Progenitor cell of endocrine pancreas (in vitro differentiated cells): ENCODE data around the gene JPH4. TPM values are rescaled to one million over a fixed set of nuclear protein-coding genes. Genes with fewer than 3 reads are reported as not detected.

Experiments
- DNase-seq: peaks from one replicate; pipeline ENCODE4 v3.0.0; 2021; ENCODE audit warnings: low spot score; ENCODE audit not compliant: unreplicated experiment
- H3K27ac Mint-ChIP-seq: 2 replicates; pipeline ENCODE4 v1.8.0; 2021; ENCODE audit warnings: mild to moderate bottlenecking, moderate library complexity, mixed read lengths
- H3K27me3 Mint-ChIP-seq: 2 replicates; pipeline ENCODE4 v1.8.0; 2021; ENCODE audit warnings: mixed read lengths
- H3K36me3 Mint-ChIP-seq: 2 replicates; pipeline ENCODE4 v1.8.0; 2022; ENCODE audit warnings: mixed read lengths; ENCODE audit not compliant: insufficient read depth
- H3K4me1 Mint-ChIP-seq: 2 replicates; pipeline ENCODE4 v1.8.0; 2021; ENCODE audit warnings: low read depth, mixed read lengths
- H3K4me3 Mint-ChIP-seq: 2 replicates; pipeline ENCODE4 v1.8.0; 2021; ENCODE audit warnings: low read depth, mild to moderate bottlenecking, moderate library complexity, mixed read lengths
- H3K9me3 Mint-ChIP-seq: 2 replicates; pipeline ENCODE4 v1.8.0; 2021; ENCODE audit warnings: low read depth, mixed read lengths
- total RNA-seq: library from RNA; stranded (reverse); gene quantifications from 2 replicates; pipeline ENCODE4 v1.2.1, GENCODE V29; 2021
- TF ChIP-seq, protein P1 (sequence below): fragments of 200-600 bp; sonication (generic); IDR thresholded peaks from one replicate; pipeline ENCODE4 v1.5.0; 2021; ENCODE audit warnings: antibody characterized with exemption, mild to moderate bottlenecking; ENCODE audit not compliant: unreplicated experiment

JPH4 gene
- total RNA-seq, 1 donor from 2014 or later, result not detected

DNA sequence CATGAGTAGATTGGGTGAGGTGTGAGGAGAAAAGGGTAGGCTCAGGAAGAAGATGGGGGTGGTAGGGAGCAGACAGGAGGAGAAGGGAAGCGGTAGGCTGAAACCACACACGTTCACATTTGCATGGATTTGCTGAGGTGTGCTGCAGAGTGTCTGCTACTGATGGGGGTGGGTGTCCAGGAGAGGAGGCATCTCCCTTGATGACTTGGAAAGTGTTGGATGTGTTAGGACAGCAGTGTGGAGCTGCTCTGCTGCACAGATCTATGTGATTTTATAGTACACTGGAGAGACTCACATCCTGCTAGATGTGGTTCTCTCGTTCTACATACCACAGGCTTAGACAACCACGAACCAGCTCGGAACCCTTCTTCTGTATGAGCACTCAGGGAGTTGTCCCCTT is 36.3 kb downstream of the JPH4 start:
- Mint-ChIP-seq H3K9me3 (no peaks in the 10 kb centered on the region), H3K27ac (no peak overlapping the region), H3K4me3 (no peak overlapping the region), H3K4me1 (peaks cover 30% of the 10 kb centered on the region), H3K27me3 (no peaks in the 10 kb centered on the region), H3K36me3 (peaks cover 2% of the 10 kb centered on the region)
- TF ChIP-seq, protein P1, sequence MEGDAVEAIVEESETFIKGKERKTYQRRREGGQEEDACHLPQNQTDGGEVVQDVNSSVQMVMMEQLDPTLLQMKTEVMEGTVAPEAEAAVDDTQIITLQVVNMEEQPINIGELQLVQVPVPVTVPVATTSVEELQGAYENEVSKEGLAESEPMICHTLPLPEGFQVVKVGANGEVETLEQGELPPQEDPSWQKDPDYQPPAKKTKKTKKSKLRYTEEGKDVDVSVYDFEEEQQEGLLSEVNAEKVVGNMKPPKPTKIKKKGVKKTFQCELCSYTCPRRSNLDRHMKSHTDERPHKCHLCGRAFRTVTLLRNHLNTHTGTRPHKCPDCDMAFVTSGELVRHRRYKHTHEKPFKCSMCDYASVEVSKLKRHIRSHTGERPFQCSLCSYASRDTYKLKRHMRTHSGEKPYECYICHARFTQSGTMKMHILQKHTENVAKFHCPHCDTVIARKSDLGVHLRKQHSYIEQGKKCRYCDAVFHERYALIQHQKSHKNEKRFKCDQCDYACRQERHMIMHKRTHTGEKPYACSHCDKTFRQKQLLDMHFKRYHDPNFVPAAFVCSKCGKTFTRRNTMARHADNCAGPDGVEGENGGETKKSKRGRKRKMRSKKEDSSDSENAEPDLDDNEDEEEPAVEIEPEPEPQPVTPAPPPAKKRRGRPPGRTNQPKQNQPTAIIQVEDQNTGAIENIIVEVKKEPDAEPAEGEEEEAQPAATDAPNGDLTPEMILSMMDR, result no peak
- DNase-seq, result no peak

DNA sequence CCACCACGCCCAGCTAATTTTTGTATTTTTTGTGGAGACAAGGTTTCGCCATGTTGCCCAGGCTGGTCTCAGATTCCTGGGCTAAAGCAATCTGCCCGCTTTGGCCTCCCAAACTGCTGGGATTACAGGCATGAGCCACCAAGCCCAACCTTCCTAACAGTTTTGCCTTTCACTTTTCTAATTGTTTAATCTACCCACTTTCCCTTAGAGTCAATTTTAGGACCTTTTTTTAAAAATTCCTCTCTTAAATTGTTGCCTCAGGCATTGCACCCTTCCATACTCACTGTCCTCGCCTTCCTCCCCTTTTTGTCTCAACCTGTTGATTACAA is 38.5 kb downstream of the JPH4 start:
- H3K4me3 Mint-ChIP-seq, result no peak overlapping the region
- no peak for DNase-seq
- no peaks in the 10 kb centered on the region for H3K27me3 Mint-ChIP-seq
- H3K9me3 Mint-ChIP-seq, result no peaks in the 10 kb centered on the region
- peaks cover 4% of the 10 kb centered on the region for H3K36me3 Mint-ChIP-seq
- H3K27ac Mint-ChIP-seq, result no peak overlapping the region
- H3K4me1 Mint-ChIP-seq, result peaks cover 24% of the 10 kb centered on the region
- TF ChIP-seq, protein P1, result no peak

DNA sequence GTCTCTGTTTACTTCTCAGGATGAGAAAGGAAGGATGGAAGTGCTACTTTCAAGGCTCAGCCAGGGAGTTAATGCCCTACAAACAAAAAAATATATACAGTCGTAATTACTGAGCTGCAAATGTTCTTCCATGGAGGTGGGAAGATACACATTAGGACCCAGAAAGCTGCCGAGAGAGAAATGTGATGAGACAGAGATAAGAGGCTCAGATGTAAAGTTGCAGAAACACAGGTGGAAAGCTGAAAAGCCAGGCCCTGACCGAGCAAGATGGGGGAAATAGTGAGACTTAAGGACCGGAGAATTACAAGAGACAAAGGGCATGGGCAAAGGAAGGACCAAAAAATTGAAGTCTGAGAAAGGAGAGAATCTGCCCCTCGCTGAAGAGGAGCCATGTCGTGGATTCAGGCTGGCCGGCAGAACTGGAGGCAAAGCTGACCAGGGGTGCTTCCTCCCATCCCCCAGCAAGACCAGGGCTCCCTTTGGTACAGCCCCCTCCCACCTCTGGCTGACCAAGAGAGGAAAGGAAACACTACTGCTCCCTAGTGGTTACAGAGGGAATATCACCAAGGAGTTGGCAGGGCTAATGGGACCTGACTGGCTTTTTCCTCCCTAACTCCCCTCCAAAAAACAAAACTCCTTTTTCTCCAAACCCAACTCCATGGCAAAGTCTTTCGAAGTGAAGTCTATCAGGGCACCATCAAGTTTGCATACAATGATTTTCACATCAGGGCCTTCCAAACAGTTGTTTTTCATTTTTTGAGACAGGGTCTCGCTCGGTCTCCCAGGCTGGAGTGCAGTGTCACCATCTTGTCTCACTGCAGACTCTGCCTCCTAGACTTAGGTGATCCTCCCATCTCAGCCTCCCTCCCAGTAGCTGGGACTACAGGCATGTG is 39.1 kb downstream of the JPH4 start:
- Mint-ChIP-seq H3K36me3 (peaks cover 4% of the 10 kb centered on the region), H3K4me3 (peak overlapping the region; percentile 31), H3K27ac (peak overlapping the region; percentile 76), H3K9me3 (no peaks in the 10 kb centered on the region), H3K27me3 (no peaks in the 10 kb centered on the region), H3K4me1 (peaks cover 18% of the 10 kb centered on the region)
- TF ChIP-seq, protein P1, result peak; percentile 80
- peak; percentile 34 for DNase-seq

DNA sequence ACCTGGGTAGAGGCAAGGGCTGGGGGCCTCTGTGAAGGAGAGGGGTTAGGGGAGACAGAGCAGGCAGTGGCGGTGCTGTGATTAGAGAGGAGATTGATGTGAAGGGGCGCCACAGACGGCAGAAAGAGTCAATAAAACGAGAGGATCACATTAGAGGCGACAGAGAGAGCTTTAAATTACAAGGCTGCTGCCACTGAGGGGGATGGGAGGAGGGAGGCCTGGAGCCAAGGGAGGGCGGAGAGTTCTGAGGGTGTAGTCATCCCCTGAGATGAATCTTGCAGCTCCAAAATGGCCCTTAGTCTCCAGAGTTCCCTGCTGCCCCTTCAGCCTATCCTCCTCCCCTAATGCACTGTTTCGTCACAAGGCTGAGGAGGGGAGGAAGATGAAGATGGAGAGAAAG is 39.8 kb downstream of the JPH4 start:
- Mint-ChIP-seq H3K27ac (no peak overlapping the region), H3K36me3 (peaks cover 4% of the 10 kb centered on the region), H3K9me3 (no peaks in the 10 kb centered on the region), H3K4me3 (no peak overlapping the region), H3K27me3 (no peaks in the 10 kb centered on the region), H3K4me1 (peaks cover 15% of the 10 kb centered on the region)
- DNase-seq, result no peak
- TF ChIP-seq, protein P1, result no peak

DNA sequence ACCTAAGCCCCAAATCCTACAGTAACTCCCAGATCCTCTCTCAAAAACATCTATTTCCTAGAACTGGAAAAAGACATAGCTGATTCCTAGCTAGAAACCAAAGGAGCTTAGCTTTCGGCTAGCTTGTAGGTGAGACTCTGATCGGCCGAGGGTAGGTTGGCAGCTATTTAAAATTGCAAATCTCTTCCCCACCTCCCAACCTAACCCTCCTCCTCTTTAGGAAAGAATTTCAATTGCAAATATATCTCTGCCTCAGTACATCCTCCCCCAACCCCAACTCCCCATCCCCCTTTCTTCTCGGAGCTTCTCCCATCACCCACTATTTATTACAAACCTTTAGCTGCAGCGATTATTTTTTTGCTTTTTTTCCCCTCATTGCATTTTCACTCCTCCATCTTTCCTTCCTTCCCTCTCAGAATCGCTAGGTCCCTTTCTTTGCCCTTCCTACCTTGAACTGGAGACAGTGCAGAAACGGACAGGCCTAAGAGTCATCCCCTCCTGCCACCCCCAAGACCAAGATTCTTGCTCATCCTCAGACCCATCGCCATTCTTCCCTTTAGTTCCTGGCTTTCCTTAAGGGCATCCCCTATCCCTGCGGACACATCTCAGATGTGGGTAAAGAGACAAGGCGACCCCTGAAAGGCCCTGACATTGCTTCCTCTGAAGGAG is 40.4 kb downstream of the JPH4 start:
- H3K36me3 Mint-ChIP-seq, result peaks cover 2% of the 10 kb centered on the region
- no peaks in the 10 kb centered on the region for H3K9me3 Mint-ChIP-seq
- TF ChIP-seq, protein P1, result no peak
- no peak for DNase-seq
- H3K27me3 Mint-ChIP-seq, result no peaks in the 10 kb centered on the region
- H3K27ac Mint-ChIP-seq, result no peak overlapping the region
- H3K4me1 Mint-ChIP-seq, result peaks cover 15% of the 10 kb centered on the region
- H3K4me3 Mint-ChIP-seq, result no peak overlapping the region
